Gastroesophageal sphincter (tissue), 4 donors: ENCODE results near the gene PROZ. TPM values are rescaled to one million over a fixed set of nuclear protein-coding genes. Genes with fewer than 3 reads are reported as not detected.

ENCODE experiments used
- ATAC-seq: fragments of 150-250 bp; one replicate; pipeline ENCODE4 v1.9.1; 2016; ENCODE audit warnings: mild to moderate bottlenecking, moderate library complexity
- H3K27ac ChIP-seq, 4 donors: fragments of 200-600 bp; sonication (generic) in 3 of 4; 1 replicate in 3 of 4; 2 replicates in 1 of 4; pipeline ENCODE4 v1.5.1; 2016 to 2019
- H3K27me3 ChIP-seq: fragments of 200-600 bp; sonication (generic); one replicate; pipeline ENCODE4 v1.5.1; 2019
- H3K36me3 ChIP-seq, 2 donors: fragments of 200-600 bp; sonication (generic); one replicate each; pipeline ENCODE4 v1.5.1; 2019; ENCODE audit warnings: control low read depth in 1 of 2
- H3K4me1 ChIP-seq, 3 donors: fragments of 200-600 bp; sonication (generic); 1 replicate in 2 of 3; 2 replicates in 1 of 3; pipeline ENCODE4 v1.5.1; 2016 to 2019; ENCODE audit warnings: control low read depth in 2 of 3
- H3K4me3 ChIP-seq, 2 donors: fragments of 200-600 bp; sonication (generic); one replicate each; pipeline ENCODE4 v1.5.1; 2019; ENCODE audit warnings: mild to moderate bottlenecking in 1 of 2, moderate library complexity in 1 of 2
- H3K9me3 ChIP-seq, 3 donors: fragments of 200-600 bp; sonication (generic); one replicate each; pipeline ENCODE4 v1.5.1; 2017 to 2019; ENCODE audit warnings: control low read depth in 2 of 3
- EP300 ChIP-seq: sonication (generic); formaldehyde crosslinking; IDR thresholded peaks from one replicate; pipeline ENCODE4 v1.6.1; 2017; ENCODE audit warnings: antibody characterized with exemption, mild to moderate bottlenecking
- POLR2A ChIP-seq, 2 donors: fragments of 450-650 bp; IDR thresholded peaks; one replicate each; pipeline ENCODE4 v1.6.1; 2017; ENCODE audit warnings: antibody characterized with exemption in 2 of 2, mild to moderate bottlenecking in 2 of 2, moderate library complexity in 1 of 2
- POLR2AphosphoS5 ChIP-seq: sonication (generic); formaldehyde crosslinking; IDR thresholded peaks from one replicate; pipeline ENCODE4 v1.6.1; 2017; ENCODE audit warnings: antibody characterized with exemption
- WGBS, 2 donors: methylation state at CpG; one replicate each; pipeline ENCODE4 v1.1.5; 2018; ENCODE audit warnings: low coverage in 1 of 2; 5-methylcytosine and 5-hydroxymethylcytosine counted together
- total RNA-seq, 4 donors: library from RNA; depleted of rRNA; stranded (reverse); fragments of >200 nt; gene quantifications; one replicate each; pipeline ENCODE4 v1.1.0, GENCODE V29; 2016
- TF ChIP-seq, protein P1 (sequence below), 4 experiments: fragments of 200-600 bp in 2 of 4; fragments of 450-650 bp in 2 of 4; sonication (generic) in 1 of 4; IDR thresholded peaks; one replicate each; pipeline ENCODE4 v1.5.1; 2017 to 2019; ENCODE audit warnings: antibody characterized with exemption in 4 of 4, mild to moderate bottlenecking in 2 of 4, moderate library complexity in 2 of 4

PROZ gene
- total RNA-seq, 4 donors from 2014 or later, result not detected

- 97% methylated on average over 6 of the region's 18 CpGs; no CpG with 5 or more reads in 1 of the 2 donors for WGBS, 2 donors
- no peaks in the 10 kb centered on the region for H3K27me3 ChIP-seq
- H3K4me1 ChIP-seq, result no peaks in the 10 kb centered on the region
- TF ChIP-seq POLR2AphosphoS5 (no peak), POLR2A (IDR thresholded peaks at IDR 0.05) (no peak), EP300 (no peak)
- TF ChIP-seq, protein P1, sequence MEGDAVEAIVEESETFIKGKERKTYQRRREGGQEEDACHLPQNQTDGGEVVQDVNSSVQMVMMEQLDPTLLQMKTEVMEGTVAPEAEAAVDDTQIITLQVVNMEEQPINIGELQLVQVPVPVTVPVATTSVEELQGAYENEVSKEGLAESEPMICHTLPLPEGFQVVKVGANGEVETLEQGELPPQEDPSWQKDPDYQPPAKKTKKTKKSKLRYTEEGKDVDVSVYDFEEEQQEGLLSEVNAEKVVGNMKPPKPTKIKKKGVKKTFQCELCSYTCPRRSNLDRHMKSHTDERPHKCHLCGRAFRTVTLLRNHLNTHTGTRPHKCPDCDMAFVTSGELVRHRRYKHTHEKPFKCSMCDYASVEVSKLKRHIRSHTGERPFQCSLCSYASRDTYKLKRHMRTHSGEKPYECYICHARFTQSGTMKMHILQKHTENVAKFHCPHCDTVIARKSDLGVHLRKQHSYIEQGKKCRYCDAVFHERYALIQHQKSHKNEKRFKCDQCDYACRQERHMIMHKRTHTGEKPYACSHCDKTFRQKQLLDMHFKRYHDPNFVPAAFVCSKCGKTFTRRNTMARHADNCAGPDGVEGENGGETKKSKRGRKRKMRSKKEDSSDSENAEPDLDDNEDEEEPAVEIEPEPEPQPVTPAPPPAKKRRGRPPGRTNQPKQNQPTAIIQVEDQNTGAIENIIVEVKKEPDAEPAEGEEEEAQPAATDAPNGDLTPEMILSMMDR (IDR thresholded peaks at IDR 0.05), result no peak
- no peak for ATAC-seq
- no peaks in the 10 kb centered on the region for H3K9me3 ChIP-seq
- peaks cover 0 to 23% of the 10 kb centered on the region in 2 donors for H3K36me3 ChIP-seq
- H3K27ac ChIP-seq, result no peak overlapping the region
- no peak overlapping the region for H3K4me3 ChIP-seq
These were observed 16.9 kb upstream of the PROZ start for GRCh38 chr13:113141601-113141970.

- Histone ChIP-seq H3K27ac (no peak overlapping the region), H3K9me3 (no peaks in the 10 kb centered on the region), H3K4me3 (no peak overlapping the region), H3K36me3 (peaks cover 0 to 23% of the 10 kb centered on the region in 2 donors), H3K4me1 (no peaks in the 10 kb centered on the region), H3K27me3 (no peaks in the 10 kb centered on the region)
- ATAC-seq, result no peak
- 85% methylated on average over 7 of the region's 7 CpGs; no CpG with 5 or more reads in 1 of the 2 donors for WGBS, 2 donors
- TF ChIP-seq POLR2A (IDR thresholded peaks at IDR 0.05) (no peak), EP300 (no peak), POLR2AphosphoS5 (no peak)
- TF ChIP-seq, protein P1 (IDR thresholded peaks at IDR 0.05), result no peak
These were observed 15.6 kb upstream of the PROZ start for GRCh38 chr13:113142876-113143275.

- Histone ChIP-seq H3K27ac (no peak overlapping the region), H3K36me3 (peaks cover 0 to 23% of the 10 kb centered on the region in 2 donors), H3K9me3 (no peaks in the 10 kb centered on the region), H3K4me3 (no peak overlapping the region), H3K4me1 (no peaks in the 10 kb centered on the region), H3K27me3 (no peaks in the 10 kb centered on the region)
- no peak for ATAC-seq
- TF ChIP-seq EP300 (no peak), POLR2A (IDR thresholded peaks at IDR 0.05) (no peak), POLR2AphosphoS5 (no peak)
- TF ChIP-seq, protein P1 (IDR thresholded peaks at IDR 0.05), result no peak
- 85 to 88% methylated on average over 11 to 15 of the region's 39 CpGs for WGBS, 2 donors
These were observed 14.8 kb upstream of the PROZ start for GRCh38 chr13:113143466-113144254.

DNA sequence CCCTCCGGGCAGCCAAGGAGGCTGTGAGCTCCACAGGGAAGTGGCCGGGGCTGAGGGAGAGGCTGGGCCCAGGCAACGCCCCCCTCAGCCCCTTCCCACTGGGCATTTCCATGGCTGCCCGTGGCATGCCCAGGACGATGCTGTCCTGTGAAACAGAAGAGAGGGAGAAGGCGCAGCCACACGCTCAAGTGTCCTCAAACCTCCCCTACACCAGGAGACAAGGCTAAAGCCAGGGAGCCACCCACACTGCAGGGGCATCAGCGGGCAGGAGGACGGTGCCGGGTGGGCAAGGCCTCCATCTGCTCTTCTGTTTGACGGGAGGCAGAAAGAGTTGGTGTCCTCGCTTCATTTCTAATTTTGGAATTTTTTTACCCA is 14.2 kb upstream of the PROZ start:
- H3K4me3 ChIP-seq, result no peak overlapping the region
- no peaks in the 10 kb centered on the region for H3K27me3 ChIP-seq
- TF ChIP-seq, protein P1 (IDR thresholded peaks at IDR 0.05), result no peak
- TF ChIP-seq EP300 (no peak), POLR2A (IDR thresholded peaks at IDR 0.05) (no peak), POLR2AphosphoS5 (no peak)
- no peak for ATAC-seq
- 90% methylated on average over 5 of the region's 12 CpGs; no CpG with 5 or more reads in 1 of the 2 donors for WGBS, 2 donors
- H3K4me1 ChIP-seq, result no peaks in the 10 kb centered on the region
- no peaks in the 10 kb centered on the region for H3K9me3 ChIP-seq
- H3K36me3 ChIP-seq, result peaks cover 0 to 23% of the 10 kb centered on the region in 2 donors
- no peak overlapping the region for H3K27ac ChIP-seq

- 85 to 93% methylated on average over 5 to 9 of the region's 12 CpGs for WGBS, 2 donors
These were observed 13.0 kb upstream of the PROZ start for GRCh38 chr13:113145496-113145895.

More at GRCh38 chr13:113145496-113145895, 13.0 kb upstream of the PROZ start:
- Histone ChIP-seq H3K9me3 (no peaks in the 10 kb centered on the region), H3K4me1 (no peaks in the 10 kb centered on the region), H3K27me3 (no peaks in the 10 kb centered on the region), H3K4me3 (no peak overlapping the region), H3K36me3 (peaks cover 0 to 22% of the 10 kb centered on the region in 2 donors), H3K27ac (no peak overlapping the region)
- no peak for TF ChIP-seq POLR2A (IDR thresholded peaks at IDR 0.05)
- TF ChIP-seq EP300, result no peak
- TF ChIP-seq POLR2AphosphoS5, result no peak
- TF ChIP-seq, protein P1 (IDR thresholded peaks at IDR 0.05), result no peak
- ATAC-seq, result no peak
